Fibroblast of lung (primary cell): ENCODE results near the gene OR4D10.

Experiments
- CTCF ChIP-seq, 2 donors: IDR thresholded peaks in 1 of 2; conservative IDR thresholded peaks in 1 of 2; 1 replicate in 1 of 2; 2 replicates in 1 of 2; pipeline ENCODE4 v1.5.1; 2011 to 2012; ENCODE audit warnings: low read length in 2 of 2, control low read depth in 1 of 2, inconsistent platforms in 1 of 2, low read depth in 1 of 2, mild to moderate bottlenecking in 1 of 2
- EZH2 ChIP-seq: IDR thresholded peaks from 2 replicates; pipeline ENCODE4 v1.5.1; 2012; ENCODE audit warnings: low read length, control low read depth, mild to moderate bottlenecking; ENCODE audit errors: missing control alignments

DNA sequence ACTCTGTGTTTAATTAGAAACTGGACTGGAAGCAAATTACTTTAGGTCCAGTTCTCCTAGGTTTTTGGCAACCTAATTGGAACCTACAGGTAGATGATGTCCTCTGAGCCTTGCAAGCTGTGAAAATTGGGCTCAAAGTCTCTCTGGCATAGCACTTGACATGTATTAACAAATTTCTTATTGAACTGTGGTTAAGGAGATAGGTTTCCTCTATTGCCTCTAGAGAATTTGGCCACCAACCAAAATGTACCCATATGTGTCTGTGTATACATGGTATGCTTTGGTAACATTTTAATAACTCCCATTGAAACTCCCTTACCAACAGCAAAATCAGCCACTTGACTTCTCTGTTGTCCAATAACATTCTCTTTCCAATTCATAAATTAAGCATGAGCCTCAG lies at the start of gene OR4D10:
- TF ChIP-seq CTCF (conservative IDR thresholded peaks at IDR 0.05 in 1 of 2, IDR thresholded peaks at IDR 0.05 in 1 of 2; ENCODE audit: low read depth in 1 of 2, low read length in 2 of 2) (no peak), EZH2 (no peak)
